Psoas muscle (tissue), 8 donors: Measurements from ENCODE around the gene OLFM3. TPM values are rescaled to one million over a fixed set of nuclear protein-coding genes. Genes with fewer than 3 reads are reported as not detected.

Experiments
- ATAC-seq, 4 donors: fragments of 200-7000 bp; cut with Tn5 transposase; one replicate each; pipeline ENCODE4 v1.9.1; 2020; ENCODE audit warnings: moderate library complexity in 3 of 4, mild to moderate bottlenecking in 2 of 4
- DNase-seq, 2 donors: peaks; one replicate each; pipeline ENCODE4 v3.0.0-alpha.2; 2020
- H3K27ac ChIP-seq: fragments of 200-600 bp; one replicate; pipeline ENCODE4 v1.8.0; 2022
- H3K27me3 ChIP-seq, 3 donors: fragments of 200-600 bp in 1 of 3; one replicate each; pipeline versions ENCODE4 v1.6.1 to v1.8.0; 2013 to 2022; ENCODE audit warnings: low read length in 2 of 3, mild to moderate bottlenecking in 2 of 3, moderate library complexity in 1 of 3; ENCODE audit not compliant: insufficient read depth in 3 of 3
- H3K36me3 ChIP-seq, 2 donors: fragments of 200-600 bp in 1 of 2; one replicate each; pipeline versions ENCODE4 v1.6.1 to v1.8.0; 2013 to 2022; ENCODE audit warnings: low read depth in 1 of 2, mild to moderate bottlenecking in 1 of 2, moderate library complexity in 1 of 2; ENCODE audit not compliant: insufficient read depth in 1 of 2
- H3K4me1 ChIP-seq: fragments of 200-600 bp; one replicate; pipeline ENCODE4 v1.8.0; 2022
- H3K4me3 ChIP-seq: fragments of 200-600 bp; one replicate; pipeline ENCODE4 v1.8.0; 2022; ENCODE audit warnings: mild to moderate bottlenecking
- H3K9me3 ChIP-seq: fragments of 200-600 bp; one replicate; pipeline ENCODE4 v1.8.0; 2022
- CTCF ChIP-seq: fragments of 200-600 bp; IDR thresholded peaks from one replicate; pipeline ENCODE4 v1.8.0; 2022; ENCODE audit warnings: antibody characterized with exemption
- whole genome bisulfite sequencing, 3 donors: extraction: QIAGEN DNeasy Blood & Tissue Kit; methylation state at CpG; one replicate each; pipeline versions ENCODE4 v1.1.6 to v1.1.7; 2013; 5-methylcytosine and 5-hydroxymethylcytosine counted together
- intact Hi-C, 2 donors: fragments of 100-400 bp; cut with DNase I; formaldehyde crosslinking; loops; one replicate each; pipeline versions ENCODE4 v1.11.0 to v1.14.2; 2022
- polyA plus RNA-seq, 3 donors: library from polyadenylated mRNA; stranded (reverse); fragments of 200-250 nt; gene quantifications; one replicate each; pipeline ENCODE4 v1.2.3, GENCODE V29; 2013
- total RNA-seq, 4 donors: library from RNA; stranded (reverse); fragmentation: NEBNext Ultra II Directional in 2 of 4; extraction: Animal tissue kit (Norgen Biotek cat#: 25700) in 2 of 4; gene quantifications; one replicate each; pipeline versions ENCODE4 v1.2.1 to v1.2.4, GENCODE V29; 2021 to 2023
- donor health status: healthy with polysubstance abuse.
- donor health status: DM: no; HTN: no; CAD: no; lungs with moderate emphysema.
- donor health status: Bipolar disorder and iron deficiency.
- donor health status: healthy.
- donor health status: DM: yes; HTN: yes; CAD: no.
- donor health status: DM: no; HTN: no; CAD: no.
- donor health status: DM: no; HTN: no; CAD: no.
- donor health status: DM: yes; HTN: yes; CAD: no.

OLFM3 gene
- total and polyA plus RNA-seq, 7 donors: 0.01 TPM; not detected in 6

GRCh38 chr1:102002057-102002456 lies 5.3 kb upstream of the OLFM3 start:
- intact Hi-C loops: no loop called here
- H3K4me3 ChIP-seq: no peak overlapping the region
- TF ChIP-seq CTCF: no peak
- no peak overlapping the region for H3K27ac ChIP-seq
- DNase-seq (no peak), ATAC-seq (no peak)
- H3K36me3 ChIP-seq: no peaks in the 10 kb centered on the region
- H3K27me3 ChIP-seq: no peaks in the 10 kb centered on the region
- no peaks in the 10 kb centered on the region for H3K9me3 ChIP-seq
- no peaks in the 10 kb centered on the region for H3K4me1 ChIP-seq
- 58 to 65% (median 59%) methylated on average over 2 of the region's 2 CpGs for WGBS, 3 donors

- ATAC-seq: no peak
- no peak for TF ChIP-seq CTCF
- intact Hi-C loops: no loop called here
- H3K4me3 ChIP-seq: no peak overlapping the region
- 4 to 7% (median 5%) methylated on average over 20 of the region's 20 CpGs for WGBS, 3 donors
- no peaks in the 10 kb centered on the region for H3K9me3 ChIP-seq
- no peaks in the 10 kb centered on the region for H3K27me3 ChIP-seq
- no peaks in the 10 kb centered on the region for H3K36me3 ChIP-seq
- H3K27ac ChIP-seq: no peak overlapping the region
- H3K4me1 ChIP-seq: no peaks in the 10 kb centered on the region
- no peak for DNase-seq
These were observed 561 bp downstream of the OLFM3 start for GRCh38 chr1:101995984-101996745.

- WGBS, 3 donors: 48 to 57% (median 50%) methylated on average over 3 of the region's 3 CpGs
- intact Hi-C loops: no loop called here
- H3K27me3 ChIP-seq: no peaks in the 10 kb centered on the region
- no peaks in the 10 kb centered on the region for H3K9me3 ChIP-seq
- no peaks in the 10 kb centered on the region for H3K36me3 ChIP-seq
- no peak overlapping the region for H3K4me3 ChIP-seq
- TF ChIP-seq CTCF: no peak
- no peak overlapping the region for H3K27ac ChIP-seq
- ATAC-seq: no peak
- no peak for DNase-seq
- H3K4me1 ChIP-seq: no peaks in the 10 kb centered on the region
These were observed 3.0 kb downstream of the OLFM3 start for GRCh38 chr1:101993710-101994109.

GRCh38 chr1:101992821-101993575 lies 3.7 kb downstream of the OLFM3 start:
- TF ChIP-seq CTCF: no peak
- DNase-seq: no peak
- intact Hi-C loops: no loop called here
- no peak for ATAC-seq
- no peaks in the 10 kb centered on the region for H3K4me1 ChIP-seq
- H3K9me3 ChIP-seq: no peaks in the 10 kb centered on the region
- no peaks in the 10 kb centered on the region for H3K36me3 ChIP-seq
- WGBS, 3 donors: 74 to 78% (median 77%) methylated on average over 5 of the region's 5 CpGs
- H3K27me3 ChIP-seq: no peaks in the 10 kb centered on the region
- H3K27ac ChIP-seq: no peak overlapping the region
- H3K4me3 ChIP-seq: no peak overlapping the region
